OCI-LY7 (cell line): ENCODE results near the gene DMD. TPM values are rescaled to one million over a fixed set of nuclear protein-coding genes. Genes with fewer than 3 reads are reported as not detected.

Experiments
- BruUV-seq: library from RNA; stranded (reverse); fragments of 400-500 nt; replicated peaks from 2 replicates; lab custom pipeline; 2021; lab: Mats Ljungman, UMichigan
- CTCF ChIA-PET: fragments of 300-600 bp; sonication (Branson Sonifier 250); formaldehyde crosslinking; loops from one replicate; lab custom pipeline; 2022; ENCODE audit warnings: antibody characterized with exemption; ENCODE audit not compliant: unreplicated experiment; lab: Charles Lee
- POLR2A ChIA-PET: fragments of 300-600 bp; sonication (Branson Sonifier 250); formaldehyde crosslinking; loops from one replicate; lab custom pipeline; 2022; ENCODE audit warnings: antibody characterized with exemption; lab: Charles Lee
- DNase-seq: peaks from one replicate; pipeline ENCODE4 v3.0.0-alpha.2; 2015; ENCODE audit warnings: low spot score
- H2AFZ ChIP-seq: fragments of 200-600 bp; sonication (generic), shearing (Covaris generic); 2 replicates; pipeline ENCODE4 v1.6.1; 2014; ENCODE audit warnings: mild to moderate bottlenecking, antibody characterized with exemption, low read length, moderate library complexity
- H3K27ac ChIP-seq: fragments of 200-600 bp; sonication (generic); 2 replicates; pipeline ENCODE4 v1.5.1; 2014; ENCODE audit warnings: mixed run types, low read depth, mild to moderate bottlenecking, moderate library complexity, low read length, inconsistent platforms; ENCODE audit not compliant: poor library complexity, severe bottlenecking
- H3K36me3 ChIP-seq: fragments of 200-600 bp; sonication (generic); 2 replicates; pipeline ENCODE4 v1.6.1; 2014; ENCODE audit warnings: mild to moderate bottlenecking, antibody characterized with exemption, low read length, moderate library complexity, mixed read lengths; ENCODE audit not compliant: insufficient read depth
- H3K4me1 ChIP-seq: fragments of 200-600 bp; sonication (generic); 2 replicates; pipeline ENCODE4 v1.5.1; 2014; ENCODE audit warnings: mild to moderate bottlenecking, low read length; ENCODE audit not compliant: insufficient read depth, poor library complexity, severe bottlenecking
- H3K4me2 ChIP-seq: fragments of 200-600 bp; sonication (generic); 2 replicates; pipeline ENCODE4 v1.6.1; 2014; ENCODE audit warnings: mild to moderate bottlenecking, low read length
- H3K4me3 ChIP-seq: fragments of 200-600 bp; sonication (generic); 2 replicates; pipeline ENCODE4 v1.5.1; 2014; ENCODE audit warnings: mild to moderate bottlenecking, low read depth, low read length; ENCODE audit not compliant: poor library complexity, severe bottlenecking
- H3K79me2 ChIP-seq: fragments of 200-600 bp; sonication (generic); 2 replicates; pipeline ENCODE4 v1.6.1; 2016; ENCODE audit warnings: low read depth, mild to moderate bottlenecking, low read length, moderate library complexity, mixed read lengths; ENCODE audit not compliant: insufficient read depth
- H3K9me2 ChIP-seq: fragments of 200-600 bp; sonication (generic); 2 replicates; pipeline ENCODE4 v1.6.1; 2016; ENCODE audit warnings: mild to moderate bottlenecking, low read length, mixed read lengths; ENCODE audit not compliant: insufficient read depth
- H3K9me3 ChIP-seq: fragments of 200-600 bp; sonication (generic); 2 replicates; pipeline ENCODE4 v1.6.1; 2014; ENCODE audit warnings: mild to moderate bottlenecking, mixed run types, low read length, mixed read lengths
- H4K20me1 ChIP-seq: fragments of 200-600 bp; sonication (generic); 2 replicates; pipeline ENCODE4 v1.6.1; 2014; ENCODE audit warnings: mild to moderate bottlenecking, antibody characterized with exemption, low read length, moderate library complexity, mixed read lengths; ENCODE audit not compliant: insufficient read depth
- EZH2phosphoT487 ChIP-seq: fragments of 200-600 bp; sonication (generic); IDR thresholded peaks from 2 replicates; pipeline ENCODE4 v1.6.1; 2018; ENCODE audit warnings: low read depth, borderline replicate concordance, mild to moderate bottlenecking, mixed run types, antibody characterized with exemption, low read length, moderate library complexity, mixed read lengths
- intact Hi-C: fragments of 100-400 bp; cut with micrococcal nuclease; formaldehyde crosslinking; loops from one replicate; pipeline ENCODE4 v1.10.0; 2022; ENCODE audit not compliant: unreplicated experiment
- total RNA-seq, 2 experiments: library from RNA; depleted of rRNA in 1 of 2; stranded (reverse); fragments of >200 nt in 1 of 2; shearing (Covaris generic) in 1 of 2; gene quantifications; 2 replicates each; pipeline ENCODE4 v1.2.3, GENCODE V29; 2014 to 2022
- TF ChIP-seq, protein P1 (sequence below): fragments of 200-600 bp; sonication (generic); conservative IDR thresholded peaks from 2 replicates; pipeline ENCODE4 v1.5.1; 2014; ENCODE audit warnings: mild to moderate bottlenecking, antibody characterized with exemption, low read length, moderate library complexity, mixed read lengths

The DMD gene
- total RNA-seq, 2 experiments from 2014 or later = 20.5 to 61.4 TPM

DNA sequence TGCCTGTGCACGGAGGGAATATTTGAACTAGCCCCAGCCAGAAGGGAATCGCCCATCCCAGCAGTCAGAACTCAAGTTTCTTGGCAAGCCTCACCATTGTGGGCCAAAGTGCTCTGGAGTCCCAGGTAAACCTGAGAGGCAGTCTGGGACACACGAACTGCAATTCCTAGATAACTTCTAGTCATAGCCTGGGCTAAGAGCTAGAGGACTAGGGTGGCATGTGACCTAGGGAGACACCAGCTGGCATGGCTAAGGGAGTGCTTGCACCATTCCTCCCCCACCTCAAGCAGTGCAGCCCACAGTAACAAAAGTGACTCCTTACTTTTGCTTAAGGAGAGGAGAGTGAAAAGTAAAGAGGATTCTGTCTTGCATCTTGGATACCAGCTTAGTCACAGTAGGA lies 935.2 kb downstream of the DMD start:
- Histone ChIP-seq H4K20me1 (no peaks in the 10 kb centered on the region), H3K4me1 (no peaks in the 10 kb centered on the region), H3K9me3 (no peaks in the 10 kb centered on the region), H3K79me2 (no peaks in the 10 kb centered on the region), H3K9me2 (no peaks in the 10 kb centered on the region), H3K27ac (no peak overlapping the region), H2AFZ (no peak overlapping the region), H3K4me2 (no peak overlapping the region), H3K4me3 (no peak overlapping the region), H3K36me3 (no peaks in the 10 kb centered on the region)
- BruUV-seq = no TSS peak
- ChIA-PET CTCF (no interaction called here), POLR2A (no interaction called here)
- TF ChIP-seq, protein P1, sequence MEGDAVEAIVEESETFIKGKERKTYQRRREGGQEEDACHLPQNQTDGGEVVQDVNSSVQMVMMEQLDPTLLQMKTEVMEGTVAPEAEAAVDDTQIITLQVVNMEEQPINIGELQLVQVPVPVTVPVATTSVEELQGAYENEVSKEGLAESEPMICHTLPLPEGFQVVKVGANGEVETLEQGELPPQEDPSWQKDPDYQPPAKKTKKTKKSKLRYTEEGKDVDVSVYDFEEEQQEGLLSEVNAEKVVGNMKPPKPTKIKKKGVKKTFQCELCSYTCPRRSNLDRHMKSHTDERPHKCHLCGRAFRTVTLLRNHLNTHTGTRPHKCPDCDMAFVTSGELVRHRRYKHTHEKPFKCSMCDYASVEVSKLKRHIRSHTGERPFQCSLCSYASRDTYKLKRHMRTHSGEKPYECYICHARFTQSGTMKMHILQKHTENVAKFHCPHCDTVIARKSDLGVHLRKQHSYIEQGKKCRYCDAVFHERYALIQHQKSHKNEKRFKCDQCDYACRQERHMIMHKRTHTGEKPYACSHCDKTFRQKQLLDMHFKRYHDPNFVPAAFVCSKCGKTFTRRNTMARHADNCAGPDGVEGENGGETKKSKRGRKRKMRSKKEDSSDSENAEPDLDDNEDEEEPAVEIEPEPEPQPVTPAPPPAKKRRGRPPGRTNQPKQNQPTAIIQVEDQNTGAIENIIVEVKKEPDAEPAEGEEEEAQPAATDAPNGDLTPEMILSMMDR = no peak
- no peak for TF ChIP-seq EZH2phosphoT487
- intact Hi-C loops = no loop called here
- DNase-seq = no peak

DNA sequence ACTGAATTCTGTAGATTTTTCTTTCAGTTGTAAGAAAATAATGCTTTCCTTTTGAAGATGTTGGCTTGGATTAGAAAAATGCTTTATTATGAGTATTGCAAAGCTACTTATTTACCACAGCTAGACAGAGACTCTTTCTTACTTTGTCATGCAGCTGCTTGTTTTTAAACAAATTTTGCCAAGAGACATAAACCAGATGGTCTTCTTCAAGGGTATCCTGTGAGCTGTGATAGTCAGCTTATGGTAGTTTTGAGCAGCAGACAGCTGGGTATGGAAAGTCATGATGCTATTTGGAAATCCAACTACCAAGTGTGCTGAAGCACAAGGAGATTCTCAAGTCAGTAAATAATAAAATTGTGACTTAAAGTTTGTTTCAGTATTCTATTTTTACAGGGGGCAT lies 941.5 kb downstream of the DMD start:
- DNase-seq = no peak
- H3K4me1 ChIP-seq = no peaks in the 10 kb centered on the region
- no peak overlapping the region for H3K4me3 ChIP-seq
- intact Hi-C loops = no loop called here
- no TSS peak for BruUV-seq
- CTCF ChIA-PET = no interaction called here
- H3K27ac ChIP-seq = no peak overlapping the region
- no peak overlapping the region for H2AFZ ChIP-seq
- no peaks in the 10 kb centered on the region for H3K9me2 ChIP-seq
- no peaks in the 10 kb centered on the region for H4K20me1 ChIP-seq
- no peaks in the 10 kb centered on the region for H3K36me3 ChIP-seq
- POLR2A ChIA-PET = interaction anchor here (0.7 kb wide), 1 partner anchor 1355 kb away, joined by 4 read pairs; no protein-coding TSS in a partner anchor
- H3K79me2 ChIP-seq = no peaks in the 10 kb centered on the region
- H3K4me2 ChIP-seq = no peak overlapping the region
- TF ChIP-seq EZH2phosphoT487 = no peak
- TF ChIP-seq, protein P1 = no peak
- no peaks in the 10 kb centered on the region for H3K9me3 ChIP-seq

DNA sequence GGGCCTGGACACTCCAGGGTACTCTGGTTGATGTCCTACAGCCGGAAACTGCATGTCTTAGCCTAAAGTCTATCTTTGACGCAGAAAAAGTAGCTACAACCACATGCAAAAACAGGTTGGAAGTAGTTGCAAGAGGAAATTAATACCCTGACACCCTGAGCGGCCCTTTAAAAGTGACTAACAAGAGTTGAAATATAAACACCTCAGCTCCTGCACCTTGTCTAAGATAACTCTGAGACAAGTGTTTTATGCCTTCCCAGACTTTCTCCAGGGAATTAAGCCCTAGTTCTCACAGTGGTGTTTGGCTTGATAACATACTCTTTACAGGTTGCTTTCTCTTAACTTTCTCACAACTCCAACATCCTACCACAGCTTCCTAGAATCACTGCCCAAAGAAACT lies 943.1 kb downstream of the DMD start:
- intact Hi-C loops = no loop called here
- H3K36me3 ChIP-seq = no peaks in the 10 kb centered on the region
- no peaks in the 10 kb centered on the region for H3K9me3 ChIP-seq
- H3K79me2 ChIP-seq = no peaks in the 10 kb centered on the region
- no peak overlapping the region for H3K27ac ChIP-seq
- ChIA-PET CTCF (no interaction called here), POLR2A (no interaction called here)
- no peak overlapping the region for H2AFZ ChIP-seq
- no peaks in the 10 kb centered on the region for H4K20me1 ChIP-seq
- no peaks in the 10 kb centered on the region for H3K4me1 ChIP-seq
- no peaks in the 10 kb centered on the region for H3K9me2 ChIP-seq
- DNase-seq = no peak
- BruUV-seq = no TSS peak
- H3K4me2 ChIP-seq = no peak overlapping the region
- TF ChIP-seq EZH2phosphoT487 = no peak
- TF ChIP-seq, protein P1 = no peak
- no peak overlapping the region for H3K4me3 ChIP-seq
